ENCODE data around the gene DBT. TPM values are rescaled to one million over a fixed set of nuclear protein-coding genes. Genes with fewer than 3 reads are reported as not detected.
"Not testable (repeated sequence)": the region's sequence is repeated elsewhere in the genome, so short reads cannot be mapped to it uniquely, and the experiment has no call there.

DBT gene
- total RNA-seq: 10 to 100 TPM in 3 of 4 donors, 1 to 10 TPM in 1; 8.1 to 10.7 (median 10.3) TPM

GRCh38 chr1:100249537-100250257 is at the start of gene DBT:
Gene DBT, minus strand, starts transcription at chr1:100249834. Its CDS starts 14 bp downstream, at chr1:100249820.
- Histone ChIP-seq H3K4me3 (peak within 1 kb of the TSS; percentile 77 to 98 (median 87)), H3K27me3 (no peaks in the 10 kb centered on the region), H3K27ac (peak within 1 kb of the TSS; percentile 85 to 97 (median 95)), H3K36me3 (peaks cover 0 to 14% (median 0%) of the 10 kb centered on the region in 3 donors), H3K9me3 (no peaks in the 10 kb centered on the region), H3K4me1 (peaks cover 0 to 35% (median 9%) of the 10 kb centered on the region in 4 donors)
- TF ChIP-seq EP300 (IDR thresholded peaks at IDR 0.05): peak; percentile 59 to 97
- peak in 2 of 5 experiments; percentile 10 to 34 for TF ChIP-seq CTCF (IDR thresholded peaks at IDR 0.05)
- TF ChIP-seq POLR2A (IDR thresholded peaks at IDR 0.05): peak; percentile 80 to 91
- WGBS, 2 donors: 1% methylated on average over 28 to 31 of the region's 31 CpGs
- DNase-seq (ENCODE audit: low spot score in 2 of 2): peak; percentile 91 to 96

DNA sequence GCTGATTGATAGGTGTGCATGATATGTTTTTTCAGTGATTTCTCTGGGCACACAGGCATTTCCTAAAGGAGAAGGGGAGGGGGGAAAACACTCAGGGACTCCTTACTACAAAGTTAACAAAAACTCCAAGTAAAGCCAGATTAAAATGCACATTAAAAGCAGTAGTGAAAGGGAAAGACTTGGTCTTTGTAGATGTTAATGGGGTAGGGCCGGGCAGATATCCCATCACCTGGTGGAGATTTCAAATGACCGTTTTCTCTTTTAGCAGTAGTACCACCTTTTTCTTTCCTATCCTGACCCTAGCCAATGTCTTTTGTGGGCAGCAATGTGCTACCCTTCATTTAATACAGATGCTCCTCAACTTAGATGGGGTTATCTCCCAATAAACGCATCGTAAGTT is 48.9 kb upstream of the DBT start:
- DNase-seq (ENCODE audit: low spot score in 2 of 2): no peak

DNA sequence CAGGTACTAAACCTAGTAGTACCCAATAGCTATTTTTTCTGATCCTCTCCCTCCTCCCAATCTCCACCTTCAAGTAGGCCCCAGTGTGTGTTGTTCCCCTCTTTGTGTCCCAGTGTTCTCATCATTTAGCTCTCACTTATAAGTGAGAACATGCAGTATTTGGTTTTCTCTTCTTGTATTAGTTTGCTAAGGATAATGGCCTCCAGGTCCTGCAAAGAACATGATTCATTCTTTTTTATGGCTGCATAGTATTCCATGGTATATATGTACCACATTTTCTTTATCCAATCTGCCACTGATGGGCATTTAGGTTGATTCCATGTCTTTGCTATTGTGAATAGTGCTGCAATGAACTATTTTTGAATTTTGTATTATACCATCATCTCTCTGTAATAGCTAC is 47.4 kb upstream of the DBT start:
- not testable (repeated sequence) for H3K27me3 ChIP-seq; H3K9me3 ChIP-seq; H3K4me1 ChIP-seq; H3K4me3 ChIP-seq; H3K27ac ChIP-seq; DNase-seq (ENCODE audit: low spot score in 2 of 2)
- H3K36me3 ChIP-seq: peaks cover 0 to 35% (median 5%) of the 10 kb centered on the region in 3 donors

More for the DNA sequence above, 48.9 kb upstream of the DBT start:
- 86% methylated on average over 4 of the region's 4 CpGs for WGBS, 2 donors
- Histone ChIP-seq H3K4me3 (no peak overlapping the region), H3K9me3 (peaks cover 0 to 5% (median 0%) of the 10 kb centered on the region in 4 donors), H3K36me3 (peaks cover 0 to 21% (median 0%) of the 10 kb centered on the region in 3 donors), H3K27ac (no peak overlapping the region), H3K4me1 (no peaks in the 10 kb centered on the region), H3K27me3 (no peaks in the 10 kb centered on the region)
- TF ChIP-seq EP300 (IDR thresholded peaks at IDR 0.05): no peak

DNA sequence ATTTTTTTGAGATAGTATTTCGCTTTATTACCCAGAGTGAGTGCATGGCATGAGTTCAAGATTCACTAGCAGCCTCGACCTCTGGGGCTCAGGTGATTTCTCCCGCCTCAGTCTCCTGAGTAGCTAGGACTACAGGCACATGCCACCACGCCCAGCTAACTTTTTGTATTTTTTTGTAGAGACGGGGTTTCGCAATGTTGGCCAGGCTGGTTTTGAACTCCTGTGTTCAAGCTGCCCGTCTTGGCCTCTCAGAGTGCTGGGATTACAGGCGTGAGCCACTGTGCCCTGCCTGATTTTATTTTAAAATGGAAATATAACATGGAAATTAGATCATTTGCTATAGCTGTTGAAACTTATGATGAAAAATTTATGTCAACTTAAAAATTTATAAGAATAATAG is 46.5 kb upstream of the DBT start:
- peaks cover 0 to 43% (median 7%) of the 10 kb centered on the region in 3 donors for H3K36me3 ChIP-seq
- H3K4me3 ChIP-seq: no peak overlapping the region
- no peaks in the 10 kb centered on the region for H3K27me3 ChIP-seq
- DNase-seq (ENCODE audit: low spot score in 2 of 2): no peak
- 91 to 93% methylated on average over 8 of the region's 8 CpGs for WGBS, 2 donors
- TF ChIP-seq POLR2A (IDR thresholded peaks at IDR 0.05) (no peak), EP300 (IDR thresholded peaks at IDR 0.05) (no peak), CTCF (IDR thresholded peaks at IDR 0.05) (no peak)
- no peak overlapping the region for H3K27ac ChIP-seq
- H3K9me3 ChIP-seq: peaks cover 0 to 5% (median 0%) of the 10 kb centered on the region in 4 donors
- no peaks in the 10 kb centered on the region for H3K4me1 ChIP-seq

- no peak overlapping the region for H3K27ac ChIP-seq
- H3K9me3 ChIP-seq: peaks cover 0 to 5% (median 0%) of the 10 kb centered on the region in 4 donors
- no peaks in the 10 kb centered on the region for H3K27me3 ChIP-seq
- H3K4me3 ChIP-seq: no peak overlapping the region
- no peak for DNase-seq (ENCODE audit: low spot score in 2 of 2)
- H3K36me3 ChIP-seq: peaks cover 0 to 78% (median 7%) of the 10 kb centered on the region in 3 donors
- TF ChIP-seq EP300 (IDR thresholded peaks at IDR 0.05) (peak in 1 of 2 donors; percentile 39), CTCF (IDR thresholded peaks at IDR 0.05) (no peak)
- no peaks in the 10 kb centered on the region for H3K4me1 ChIP-seq
- WGBS, 2 donors: 49 to 51% methylated on average over 1 of the region's 1 CpG
These were observed 43.1 kb upstream of the DBT start for GRCh38 chr1:100292711-100293110.

DNA sequence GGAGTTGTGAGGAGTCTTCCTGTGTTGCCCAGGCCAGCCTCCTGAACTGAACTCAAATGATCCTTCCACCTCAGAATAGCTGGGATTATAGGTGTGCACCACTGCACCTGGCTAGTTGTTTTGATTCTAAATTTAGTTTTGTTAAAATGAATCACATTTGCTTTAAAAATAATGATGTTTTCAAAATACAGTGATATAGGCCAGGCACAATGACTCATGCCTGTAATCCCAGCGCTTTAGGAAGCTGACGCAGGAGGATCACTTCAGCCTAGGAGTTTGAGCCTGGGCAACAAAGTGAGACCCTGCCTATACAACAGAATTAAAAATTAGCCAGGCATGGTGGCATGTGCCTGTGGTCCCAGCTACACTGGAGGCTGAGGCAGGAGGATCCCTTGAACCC is 40.7 kb upstream of the DBT start:
- peaks cover 0 to 90% (median 7%) of the 10 kb centered on the region in 3 donors for H3K36me3 ChIP-seq
- no peaks in the 10 kb centered on the region for H3K27me3 ChIP-seq
- TF ChIP-seq EP300 (IDR thresholded peaks at IDR 0.05): no peak
- no peak for TF ChIP-seq CTCF (IDR thresholded peaks at IDR 0.05)
- TF ChIP-seq POLR2A (IDR thresholded peaks at IDR 0.05): no peak
- no peaks in the 10 kb centered on the region for H3K4me1 ChIP-seq
- H3K9me3 ChIP-seq: no peaks in the 10 kb centered on the region
- no peak for DNase-seq (ENCODE audit: low spot score in 2 of 2)
- no peak overlapping the region for H3K27ac ChIP-seq
- 91 to 100% methylated on average over 2 of the region's 2 CpGs for WGBS, 2 donors
- no peak overlapping the region for H3K4me3 ChIP-seq

Measured in tibial nerve (tissue), 4 donors.